ENCODE results near the gene ELF3.

- TF ChIP-seq CTCF (IDR thresholded peaks at IDR 0.05) (no peak), POLR2A (IDR thresholded peaks at IDR 0.05) (no peak)
Observed at GRCh38 chr1:201982082-201982622, 28.2 kb upstream of the ELF3 start.

Measured in esophagus squamous epithelium (tissue), 4 donors.